ENCODE data around the gene TEX12.
"Not testable (repeated sequence)": the region's sequence is repeated elsewhere in the genome, so short reads cannot be mapped to it uniquely, and the experiment has no call there.

TEX12 gene

GRCh38 chr11:112167145-112167544, at the start of gene TEX12:
TEX12 (plus strand) TSS chr11:112167372; CDS start chr11:112169269, 1,897 bp downstream.
- no peak for DNase-seq
- no peak for ATAC-seq

- DNase-seq: peak; percentile 17
- peak; percentile 58 for ATAC-seq
These were observed 49.0 kb upstream of the TEX12 start for GRCh38 chr11:112118176-112118575.

DNA sequence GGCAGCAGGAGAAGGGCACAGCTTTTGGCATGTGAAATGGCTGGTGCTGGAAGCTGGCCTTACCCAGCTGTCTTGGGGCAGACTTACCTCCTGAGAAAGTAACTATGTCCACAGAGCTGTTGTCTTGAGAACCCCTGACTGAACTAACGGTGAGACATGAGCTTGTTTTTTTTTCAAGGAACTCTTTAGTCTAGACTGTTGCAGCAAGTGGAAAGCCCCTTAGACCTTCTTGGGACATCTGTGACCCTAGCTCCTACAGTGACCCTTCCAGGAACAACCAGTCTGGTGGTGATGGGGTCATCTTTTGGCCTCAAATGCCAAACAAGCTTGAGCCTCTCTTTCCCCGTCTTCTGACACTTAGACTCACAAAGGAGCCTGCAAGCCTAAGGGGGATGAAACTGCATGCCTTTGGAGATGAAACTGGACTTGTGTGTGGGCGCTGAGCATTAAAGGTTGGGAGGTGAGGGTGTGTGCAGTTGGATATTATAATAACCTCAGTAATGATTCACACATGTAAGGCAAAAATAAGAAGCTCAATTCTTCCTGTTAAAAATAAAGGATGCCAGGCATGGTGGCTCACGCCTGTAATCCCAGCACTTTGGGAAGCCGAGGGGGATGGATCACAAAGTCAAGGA, 45.1 kb upstream of the TEX12 start:
- ATAC-seq (no peak), DNase-seq (no peak)

DNA sequence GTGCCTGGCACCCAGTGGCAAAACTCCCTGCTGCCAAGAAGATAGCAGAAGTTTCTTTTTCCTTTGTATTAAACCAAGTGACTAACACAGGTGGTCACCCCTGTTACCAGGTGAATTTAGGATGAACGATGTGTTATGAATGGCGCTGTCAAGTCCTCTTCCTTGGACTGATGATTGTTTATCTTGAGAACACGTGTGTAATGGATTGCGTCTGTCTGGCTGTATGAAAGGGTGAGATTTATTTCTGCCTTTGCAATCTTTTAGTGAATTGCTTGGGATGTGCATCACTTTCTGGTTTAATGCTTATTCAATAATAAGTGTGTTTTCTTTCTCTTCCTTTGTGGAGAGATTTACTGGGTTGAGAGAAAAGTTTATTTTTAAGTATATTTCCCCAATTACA, 44.0 kb upstream of the TEX12 start:
- DNase-seq (no peak), ATAC-seq (no peak)

- ATAC-seq (no peak), DNase-seq (no peak)
These were observed 40.1 kb upstream of the TEX12 start for GRCh38 chr11:112127056-112127455.

DNA sequence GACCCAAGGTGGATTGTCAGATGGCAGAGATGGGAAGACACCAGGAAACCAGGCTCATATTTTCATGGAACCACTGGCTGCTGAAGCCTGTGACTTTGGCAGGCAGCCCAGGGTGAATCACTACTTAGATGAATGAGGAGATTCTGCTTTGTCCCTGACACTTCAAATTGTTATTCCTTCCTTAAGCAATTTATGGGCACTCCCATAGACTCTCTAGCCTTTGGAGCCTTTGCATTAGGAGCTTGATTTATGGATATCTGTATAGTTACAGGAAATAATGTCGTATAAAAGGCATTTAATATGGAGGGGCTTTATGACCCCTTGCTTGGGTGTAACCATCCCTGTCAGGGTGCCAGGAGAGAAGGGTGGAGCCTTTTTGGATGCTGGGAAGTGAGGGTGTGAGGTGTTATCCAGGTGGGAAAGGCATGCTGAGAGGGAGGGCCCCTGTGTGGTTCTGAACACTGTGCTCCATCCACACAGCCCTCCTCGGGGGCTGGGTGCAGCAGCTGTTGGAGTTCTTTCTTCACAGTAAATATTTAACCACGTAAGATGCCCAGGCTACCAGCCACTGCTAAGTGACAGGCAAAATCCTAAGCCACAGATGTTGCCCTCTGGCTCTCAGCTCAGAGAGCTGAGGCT, 38.6 kb upstream of the TEX12 start:
- DNase-seq: no peak
- ATAC-seq: no peak

DNA sequence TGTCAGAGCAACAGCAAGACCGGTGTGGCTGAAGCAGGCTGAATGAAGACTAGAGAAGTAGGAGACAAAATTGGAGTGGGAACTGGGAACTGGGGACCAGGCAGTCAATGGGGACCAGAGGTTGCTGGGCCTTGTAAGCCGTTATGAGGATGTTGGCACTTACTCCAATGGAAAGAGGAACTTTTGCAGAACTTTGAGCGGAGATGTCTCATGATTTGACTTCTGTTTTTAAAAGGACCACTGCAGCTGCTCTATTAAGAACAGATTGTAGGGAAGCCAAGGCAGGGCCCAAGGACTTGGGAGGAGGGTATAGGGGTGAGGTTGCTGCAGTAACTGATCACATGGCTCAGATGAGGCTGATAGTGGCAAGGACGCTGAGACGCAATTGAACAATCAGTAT, 37.5 kb upstream of the TEX12 start:
- DNase-seq (no peak), ATAC-seq (no peak)

DNA sequence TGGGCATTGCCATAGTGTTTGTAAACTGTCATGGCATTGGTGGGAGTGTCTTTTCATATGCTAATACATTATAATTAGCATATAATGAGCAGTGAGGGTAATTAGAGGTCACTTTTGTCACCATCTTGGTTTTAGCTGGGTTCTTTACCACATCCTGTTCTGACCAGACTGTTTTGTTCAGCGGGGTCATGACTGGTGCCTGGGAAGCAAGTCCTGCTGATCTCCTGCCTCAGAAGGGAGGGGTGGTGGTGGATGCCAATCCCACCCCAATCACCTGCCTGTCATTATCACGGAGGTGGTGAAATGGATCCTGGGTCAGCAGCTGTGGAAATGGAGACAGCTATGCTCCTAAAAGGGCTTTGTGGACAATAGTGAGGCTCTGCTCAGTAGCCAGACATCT, 34.4 kb upstream of the TEX12 start:
- ATAC-seq (no peak), DNase-seq (no peak)

DNA sequence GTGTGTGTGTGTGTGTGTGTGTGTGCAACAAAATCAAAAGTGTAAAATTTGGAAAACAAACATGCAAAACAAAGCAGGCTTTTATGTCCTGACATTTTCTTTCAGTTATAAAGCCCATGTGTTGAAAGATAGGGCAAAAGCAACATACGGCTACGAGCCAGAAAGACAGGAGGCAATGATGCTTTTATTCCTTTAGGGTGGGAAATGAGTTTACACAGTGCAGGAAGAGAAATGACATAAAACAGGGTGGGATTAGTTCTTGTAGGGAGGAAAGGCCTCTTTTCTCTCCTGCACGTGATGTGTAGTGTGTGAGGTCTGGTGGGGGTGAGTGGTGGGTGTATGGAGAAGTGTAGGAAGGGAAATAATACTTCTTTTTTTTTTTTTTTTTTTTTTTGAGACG, 32.7 kb upstream of the TEX12 start:
- DNase-seq (no peak), ATAC-seq (no peak)

DNA sequence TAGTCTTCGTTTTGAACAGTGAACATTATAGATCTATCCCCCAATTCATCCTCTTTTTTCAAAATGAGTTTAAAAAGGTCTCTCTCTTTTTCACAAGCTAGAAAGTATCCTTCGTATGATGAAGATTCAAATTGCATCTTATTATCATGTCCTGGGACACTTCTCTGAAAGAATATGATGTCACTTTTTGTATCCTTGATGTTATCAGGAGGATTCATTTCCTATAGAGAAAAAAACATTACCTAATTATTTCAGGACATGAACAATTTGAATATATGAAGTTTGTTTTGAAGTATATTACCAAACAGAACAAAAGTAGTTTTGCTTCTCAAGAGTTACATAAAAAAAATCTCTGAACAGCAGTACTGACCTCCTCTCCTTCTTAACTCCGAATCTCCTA, 23.6 kb upstream of the TEX12 start:
- DNase-seq: no peak
- ATAC-seq: no peak

- ATAC-seq (no peak), DNase-seq (no peak)
These were observed 16.7 kb upstream of the TEX12 start for GRCh38 chr11:112150517-112150916.

GRCh38 chr11:112156153-112156955, 10.8 kb upstream of the TEX12 start:
- ATAC-seq (no peak), DNase-seq (no peak)

- ATAC-seq: peak; percentile 75
These were observed 10.0 kb upstream of the TEX12 start for GRCh38 chr11:112156956-112157766.

DNA sequence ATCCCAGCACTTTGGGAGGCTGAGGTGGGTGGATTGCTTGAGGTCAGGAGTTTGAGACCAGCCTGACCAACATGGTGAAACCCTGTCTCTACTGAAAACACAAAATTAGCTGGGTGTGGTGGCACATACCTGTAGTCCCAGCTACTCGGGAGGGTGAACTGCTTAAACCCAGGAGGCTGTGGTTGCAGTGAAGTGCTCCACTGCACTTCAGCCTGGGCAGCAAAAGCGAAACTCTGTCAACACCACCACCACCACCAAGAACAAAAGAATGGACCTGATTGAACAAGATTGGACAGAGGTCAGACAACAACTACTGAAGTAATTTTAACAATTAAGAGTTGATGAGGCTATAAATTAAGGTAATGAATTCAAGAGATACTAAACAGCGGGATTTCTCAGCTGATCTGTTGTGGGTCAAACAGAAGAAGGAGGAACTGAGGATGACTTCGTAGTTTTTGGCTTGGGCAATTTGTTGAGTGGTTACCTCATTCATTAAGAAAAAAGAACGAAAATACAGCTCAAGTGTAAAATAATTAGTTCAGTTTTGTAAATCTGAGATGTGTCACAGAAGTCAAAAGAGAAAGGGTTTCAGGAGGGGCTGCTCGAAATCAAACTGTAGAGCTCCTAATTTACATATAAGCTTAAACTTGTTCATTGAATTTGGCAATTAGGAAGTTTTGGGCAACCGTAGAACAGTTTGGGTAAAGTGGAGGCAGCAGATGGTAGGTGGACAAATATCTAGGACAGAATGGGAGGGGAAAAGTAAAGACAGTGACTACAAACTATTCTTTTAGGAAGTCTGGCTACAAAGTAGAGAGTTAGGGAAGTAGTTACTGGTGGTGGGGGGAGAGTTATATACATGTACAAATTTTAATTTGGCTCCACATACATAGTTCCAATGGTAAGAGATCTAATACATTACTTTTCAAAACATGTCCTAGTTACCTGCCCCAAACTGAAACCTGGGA, 7.8 kb upstream of the TEX12 start:
- DNase-seq (no peak), ATAC-seq (no peak)

More at GRCh38 chr11:112156956-112157766, 10.0 kb upstream of the TEX12 start:
- no peak for DNase-seq

DNA sequence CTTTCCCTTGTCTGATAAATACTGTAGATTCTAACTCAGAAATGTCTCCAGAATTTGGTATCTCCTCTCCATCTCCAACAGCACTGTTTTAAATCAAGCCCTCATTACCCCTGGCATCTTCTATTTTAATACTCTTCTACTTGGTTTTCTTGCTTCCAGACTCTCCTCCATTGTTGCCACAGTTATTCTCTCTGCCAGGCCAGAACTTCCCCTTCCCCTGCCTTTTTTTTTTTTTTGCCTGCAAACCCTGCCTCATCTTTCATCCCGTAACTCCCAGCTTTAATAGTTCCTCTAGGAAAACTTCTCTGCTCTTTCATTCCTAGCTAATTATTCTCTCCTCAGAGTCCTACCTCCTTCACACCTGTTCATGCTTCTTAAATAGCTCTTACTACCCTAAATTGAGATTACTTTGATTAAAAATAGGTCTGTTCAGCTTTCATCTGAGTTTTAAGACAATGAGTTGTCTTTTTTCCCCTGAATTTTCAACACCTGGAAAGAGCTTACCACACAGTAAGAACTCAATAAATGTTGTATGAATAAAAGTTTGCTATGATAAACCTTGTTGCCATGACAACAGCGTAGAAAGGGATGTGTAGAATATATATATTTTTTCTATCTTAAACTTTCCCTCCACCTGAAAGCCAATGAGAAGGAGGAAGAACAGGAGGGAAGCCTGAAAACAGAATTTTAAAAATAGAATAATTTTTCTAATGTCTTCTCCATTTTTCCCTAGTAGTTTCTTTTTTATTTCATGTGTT, 6.9 kb upstream of the TEX12 start:
- no peak for ATAC-seq
- DNase-seq: no peak

DNA sequence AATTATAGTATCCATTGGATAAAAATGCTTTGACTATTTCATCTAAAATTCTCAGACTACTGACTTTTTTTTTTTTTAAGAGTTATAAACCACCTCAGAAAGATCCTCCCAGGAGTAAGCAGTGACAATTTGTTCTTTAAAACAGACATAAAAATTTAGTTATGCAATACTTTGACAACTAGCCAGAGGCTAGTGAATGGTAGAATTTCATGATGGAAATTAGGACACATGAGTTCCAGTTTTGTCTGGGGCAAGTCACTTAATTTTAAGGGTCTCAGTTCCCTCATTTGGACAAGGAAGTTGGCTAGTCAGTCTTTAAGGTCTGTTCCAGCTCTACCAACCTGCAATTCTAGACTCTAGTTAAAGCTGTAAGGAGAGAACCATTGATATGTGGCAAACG, 6.2 kb upstream of the TEX12 start:
- DNase-seq (no peak), ATAC-seq (no peak)

DNA sequence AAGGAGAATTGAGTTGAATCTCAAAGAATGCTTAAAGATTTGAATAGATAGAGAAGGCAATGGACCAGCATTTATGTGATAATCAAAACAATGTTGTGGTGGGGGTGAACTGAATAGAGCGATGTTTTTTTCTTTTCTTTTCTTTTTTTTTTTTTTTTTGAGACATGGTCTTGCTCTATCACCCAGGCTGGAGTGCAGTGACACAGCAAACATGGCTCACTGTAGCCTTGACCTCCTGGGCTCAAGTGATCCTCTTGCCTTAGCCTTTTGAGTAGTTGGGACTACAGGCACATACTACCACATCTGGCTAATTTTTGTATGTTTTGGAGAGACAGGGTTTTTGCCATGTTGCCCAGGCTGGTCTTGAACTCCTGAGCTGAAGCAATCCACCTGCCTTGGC, 5.0 kb upstream of the TEX12 start:
- DNase-seq, ATAC-seq: not testable (repeated sequence)

DNA sequence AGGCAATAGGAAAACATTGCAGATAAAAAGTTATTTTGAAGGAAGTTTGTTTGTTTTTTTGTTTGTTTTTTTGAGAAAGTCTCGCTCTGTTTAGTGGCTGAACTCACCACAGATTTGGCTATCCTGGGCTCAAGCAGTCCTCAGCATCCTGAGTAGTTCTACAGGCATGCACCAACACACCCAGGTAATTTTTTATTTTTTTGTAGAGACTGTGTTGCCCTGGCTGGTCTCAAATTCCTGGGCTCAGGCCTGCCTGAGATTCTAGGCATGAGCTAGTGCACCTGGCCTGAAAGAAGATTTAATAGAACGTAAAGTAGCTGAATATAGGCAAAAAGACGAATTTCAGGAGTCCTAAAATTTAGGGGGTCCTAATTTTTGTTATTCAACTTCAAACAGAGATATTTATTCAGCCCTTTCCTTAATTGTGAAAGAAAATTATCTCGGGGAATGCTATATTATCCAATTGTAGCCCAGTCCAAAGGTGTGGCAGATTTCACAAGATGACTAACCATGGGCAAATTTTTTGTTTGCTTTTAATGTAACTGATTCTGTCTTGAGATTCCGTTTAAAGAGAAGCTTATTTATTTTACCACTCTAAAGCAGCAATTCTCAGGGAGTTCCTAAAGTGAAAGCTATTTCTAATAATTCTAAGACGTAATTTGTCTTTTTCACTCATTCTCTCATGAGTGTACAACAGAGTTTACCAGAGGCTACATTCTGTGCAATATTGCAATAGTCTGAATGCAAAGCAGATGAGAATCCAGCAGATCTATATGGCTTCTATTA, 4.2 kb upstream of the TEX12 start:
- ATAC-seq: no peak
- DNase-seq: no peak

DNA sequence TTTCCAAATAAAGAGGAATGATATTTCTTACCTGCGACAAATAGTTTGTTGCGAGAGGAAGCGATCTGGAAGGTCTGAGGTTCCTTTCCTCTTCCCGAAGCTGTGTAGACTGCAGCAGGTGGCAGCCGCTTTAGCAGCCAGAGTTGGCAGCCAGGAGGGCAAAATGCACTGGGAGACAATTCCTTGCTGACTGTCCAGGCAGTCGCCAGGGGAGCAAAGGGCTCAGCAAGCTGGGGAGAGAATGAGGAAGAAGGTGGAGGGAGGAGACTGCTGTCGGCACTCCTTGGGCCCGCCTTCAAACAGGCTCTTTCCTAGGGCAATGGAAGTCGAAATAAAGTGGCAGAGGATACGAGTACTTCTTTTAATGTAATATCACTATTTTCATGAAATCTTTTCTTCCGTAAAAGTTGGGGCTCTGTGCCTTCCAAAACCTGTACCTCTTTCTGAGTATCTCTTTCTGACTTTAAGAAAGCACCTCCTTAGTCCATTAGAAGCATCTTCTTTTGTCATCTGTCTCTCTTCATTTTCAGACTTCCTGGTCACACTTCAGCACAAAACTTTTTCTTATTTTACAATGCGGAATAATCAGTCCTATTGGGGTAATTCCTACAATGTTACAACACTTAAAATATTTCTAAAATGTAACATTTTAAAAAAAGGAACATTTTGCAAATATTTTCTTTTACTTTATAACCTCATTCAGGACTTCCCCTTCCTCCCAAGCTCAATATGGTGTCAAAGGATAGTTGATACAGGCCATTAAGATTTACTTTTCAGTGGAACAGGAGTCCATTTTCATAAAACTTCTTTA, 3.1 kb upstream of the TEX12 start, which contains the start of gene IL18:
Gene IL18 (minus strand): TSS at position 220 of the 811 bp plus-strand sequence. CDS start 9,041 bp downstream, outside the sequence.
- no peak for DNase-seq
- no peak for ATAC-seq

All from stimulated activated naive CD8-positive, alpha-beta T cell treated with anti-CD3 and anti-CD28 coated beads, Interleukin-15, Interleukin-2, amounts not matched to agents 100 U/mL and 50 U/mL, for 24 hours (primary cell).